GM04504 (cell line): Measurements from ENCODE around the gene PAPPA2.

Experiments
- DNase-seq: peaks from one replicate; pipeline ENCODE4 v3.0.0-alpha.2; 2012; ENCODE audit warnings: low read depth

PAPPA2 gene

GRCh38 chr1:176858433-176858916, 395.5 kb downstream of the PAPPA2 start:
- no peak for DNase-seq

- no peak for DNase-seq
These were observed 400.6 kb downstream of the PAPPA2 start for GRCh38 chr1:176863613-176864012.

- no peak for DNase-seq
These were observed 401.2 kb downstream of the PAPPA2 start for GRCh38 chr1:176864211-176864610.

GRCh38 chr1:176866011-176866714, 403.2 kb downstream of the PAPPA2 start:
- DNase-seq: no peak

- no peak for DNase-seq
These were observed 406.6 kb downstream of the PAPPA2 start for GRCh38 chr1:176869577-176869976.

GRCh38 chr1:176876966-176877515, 414.1 kb downstream of the PAPPA2 start:
- DNase-seq: no peak

GRCh38 chr1:176877557-176877956, 414.6 kb downstream of the PAPPA2 start:
- no peak for DNase-seq

- DNase-seq: no peak
These were observed 416.0 kb downstream of the PAPPA2 start for GRCh38 chr1:176878750-176879536.

GRCh38 chr1:176879784-176880620, 417.0 kb downstream of the PAPPA2 start:
- DNase-seq: no peak

- DNase-seq: peak; percentile 32
These were observed 418.1 kb downstream of the PAPPA2 start for GRCh38 chr1:176880955-176881595.

- no peak for DNase-seq
These were observed 421.3 kb downstream of the PAPPA2 start for GRCh38 chr1:176884286-176884685.

- DNase-seq: no peak
These were observed 421.9 kb downstream of the PAPPA2 start for GRCh38 chr1:176884911-176885310.

- no peak for DNase-seq
These were observed 422.4 kb downstream of the PAPPA2 start for GRCh38 chr1:176885341-176885740.

- no peak for DNase-seq
These were observed 422.8 kb downstream of the PAPPA2 start for GRCh38 chr1:176885751-176886150.

GRCh38 chr1:176888471-176889032, 425.6 kb downstream of the PAPPA2 start:
- no peak for DNase-seq

GRCh38 chr1:176893625-176894352, 430.8 kb downstream of the PAPPA2 start:
- no peak for DNase-seq

- DNase-seq: no peak
These were observed 431.5 kb downstream of the PAPPA2 start for GRCh38 chr1:176894450-176894849.
